H1 (cell line): Measurements from ENCODE around the gene ATP13A2. TPM values are rescaled to one million over a fixed set of nuclear protein-coding genes. Genes with fewer than 3 reads are reported as not detected.

Experiments used
- CTCF ChIA-PET: fragments of 300-600 bp; sonication (Branson Sonifier 250); formaldehyde crosslinking; loops from one replicate; lab custom pipeline; 2021; ENCODE audit not compliant: partially characterized antibody; lab: Charles Lee
- POLR2A ChIA-PET: fragments of 300-600 bp; sonication (Branson Sonifier 250); formaldehyde crosslinking; loops from one replicate; lab custom pipeline; 2021; ENCODE audit warnings: inconsistent platforms; ENCODE audit not compliant: partially characterized antibody; lab: Charles Lee
- DNase-seq, 2 experiments: peaks; one replicate each; pipeline versions ENCODE4 v3.0.0 to v3.0.0-alpha.2; 2010 to 2022; ENCODE audit warnings: low spot score in 2 of 2, low read depth in 1 of 2, mixed read lengths in 1 of 2
- FAIRE-seq: peaks from 2 replicates; lab custom pipeline; 2011; peaks lifted over from hg19 to GRCh38; lab: Jason Lieb, UNC
- H2AFZ ChIP-seq: 2 replicates; pipeline ENCODE4 v1.8.1; 2012; ENCODE audit warnings: low read length, inconsistent platforms
- H2AK5ac ChIP-seq: 2 replicates; pipeline ENCODE4 v1.6.1; 2013; ENCODE audit warnings: low read depth, low read length
- H2BK120ac ChIP-seq: replicated peaks from 2 replicates; pipeline ENCODE3; 2013; ENCODE audit warnings: low read depth, low read length, inconsistent platforms
- H2BK12ac ChIP-seq: 2 replicates; pipeline ENCODE4 v1.6.1; 2013; ENCODE audit warnings: low read depth, low read length
- H2BK15ac ChIP-seq: 2 replicates; pipeline ENCODE4 v1.6.1; 2013; ENCODE audit warnings: low read length
- H2BK20ac ChIP-seq: 2 replicates; pipeline ENCODE4 v1.6.1; 2013; ENCODE audit warnings: low read length
- H2BK5ac ChIP-seq: 2 replicates; pipeline ENCODE4 v1.6.1; 2013; ENCODE audit warnings: low read depth, low read length
- H3K14ac ChIP-seq: 2 replicates; pipeline ENCODE4 v1.6.1; 2013; ENCODE audit warnings: inconsistent platforms; ENCODE audit not compliant: insufficient read length
- H3K18ac ChIP-seq: 2 replicates; pipeline ENCODE4 v1.6.1; 2013; ENCODE audit warnings: low read length; ENCODE audit errors: extremely low read depth
- H3K23ac ChIP-seq: 2 replicates; pipeline ENCODE4 v1.6.1; 2013; ENCODE audit warnings: inconsistent platforms; ENCODE audit not compliant: insufficient read length
- H3K23me2 ChIP-seq: 2 replicates; pipeline ENCODE4 v1.6.1; 2013; ENCODE audit warnings: low read depth, low read length
- H3K27ac ChIP-seq: 2 replicates; pipeline ENCODE4 v1.6.1; 2011; ENCODE audit warnings: low read depth, low read length, inconsistent platforms
- H3K27me3 ChIP-seq, 4 experiments: replicated peaks in 1 of 4; 1 replicate in 1 of 4; 2 replicates in 3 of 4; pipeline versions ENCODE4 v1.6.1 to v1.8.1; 2011 to 2013; ENCODE audit warnings: low read length in 3 of 4, mild to moderate bottlenecking in 3 of 4, inconsistent platforms in 2 of 4, mixed read lengths in 2 of 4, moderate library complexity in 1 of 4; ENCODE audit not compliant: control insufficient read depth in 3 of 4, insufficient read depth in 3 of 4; ENCODE audit errors: extremely low read depth in 1 of 4
- H3K36me3 ChIP-seq, 4 experiments: 2 replicates each; pipeline versions ENCODE4 v1.6.1 to v1.8.1; 2011 to 2013; ENCODE audit warnings: mild to moderate bottlenecking in 4 of 4, low read length in 3 of 4, moderate library complexity in 2 of 4, control low read depth in 1 of 4, inconsistent platforms in 1 of 4; ENCODE audit not compliant: insufficient read depth in 4 of 4, control insufficient read depth in 2 of 4
- H3K4ac ChIP-seq: replicated peaks from 2 replicates; pipeline ENCODE3; 2013; ENCODE audit warnings: low read length, low read depth, mixed read lengths, inconsistent platforms; ENCODE audit not compliant: insufficient read length
- H3K4me1 ChIP-seq, 4 experiments: replicated peaks in 1 of 4; 1 replicate in 1 of 4; 2 replicates in 3 of 4; pipeline versions ENCODE4 v1.6.1 to v1.8.1; 2011 to 2013; ENCODE audit warnings: low read length in 3 of 4, inconsistent platforms in 2 of 4, mixed read lengths in 1 of 4; ENCODE audit not compliant: insufficient read depth in 4 of 4, control insufficient read depth in 3 of 4
- H3K4me2 ChIP-seq, 2 experiments: 2 replicates each; pipeline versions ENCODE4 v1.6.1 to v1.8.1; 2011 to 2013; ENCODE audit warnings: low read depth in 2 of 2, low read length in 2 of 2, control low read depth in 1 of 2, inconsistent platforms in 1 of 2, mild to moderate bottlenecking in 1 of 2; ENCODE audit not compliant: insufficient read depth in 1 of 2
- H3K4me3 ChIP-seq, 4 experiments: fragments of 200-600, 300-600 bp in 1 of 4; sonication (generic), shearing (Covaris generic), sonication (Bioruptor Twin) in 1 of 4; 2 replicates each; pipeline versions ENCODE4 v1.5.1 to v1.8.1; 2011 to 2016; ENCODE audit warnings: low read length in 4 of 4, low read depth in 3 of 4, control low read depth in 2 of 4, inconsistent platforms in 2 of 4, mild to moderate bottlenecking in 2 of 4, mixed read lengths in 1 of 4, moderate library complexity in 1 of 4; ENCODE audit not compliant: insufficient read depth in 2 of 4; ENCODE audit errors: extremely low read depth in 1 of 4
- H3K56ac ChIP-seq: replicated peaks from 2 replicates; pipeline ENCODE3; 2013; ENCODE audit warnings: low read depth, mild to moderate bottlenecking, mixed read lengths, low read length, inconsistent platforms; ENCODE audit not compliant: insufficient read length
- H3K79me1 ChIP-seq: 2 replicates; pipeline ENCODE4 v1.6.1; 2013; ENCODE audit warnings: low read depth, low read length, control low read depth
- H3K79me2 ChIP-seq, 2 experiments: 2 replicates each; pipeline versions ENCODE4 v1.6.1 to v1.8.1; 2012 to 2013; ENCODE audit warnings: low read length in 2 of 2, mild to moderate bottlenecking in 2 of 2, inconsistent platforms in 1 of 2; ENCODE audit not compliant: insufficient read depth in 2 of 2, control insufficient read depth in 1 of 2
- H3K9ac ChIP-seq, 4 experiments: replicated peaks in 1 of 4; 1 replicate in 1 of 4; 2 replicates in 3 of 4; pipeline versions ENCODE4 v1.6.1 to v1.8.1; 2011 to 2013; ENCODE audit warnings: low read depth in 3 of 4, low read length in 3 of 4, control low read depth in 2 of 4, mild to moderate bottlenecking in 2 of 4, moderate library complexity in 2 of 4, inconsistent platforms in 1 of 4; ENCODE audit errors: extremely low read depth in 1 of 4
- H3K9me3 ChIP-seq, 2 experiments: 2 replicates each; pipeline versions ENCODE4 v1.6.1 to v1.8.1; 2012 to 2013; ENCODE audit warnings: mild to moderate bottlenecking in 2 of 2, moderate library complexity in 2 of 2, control low read depth in 1 of 2, inconsistent platforms in 1 of 2, low read depth in 1 of 2, low read length in 1 of 2, mixed read lengths in 1 of 2; ENCODE audit not compliant: insufficient read depth in 2 of 2
- H4K20me1 ChIP-seq, 2 experiments: replicated peaks in 1 of 2; 2 replicates each; pipeline versions ENCODE3 to v1.8.1; 2011 to 2013; ENCODE audit warnings: inconsistent platforms in 2 of 2, low read length in 2 of 2, mild to moderate bottlenecking in 1 of 2; ENCODE audit not compliant: insufficient read depth in 2 of 2, control insufficient read depth in 1 of 2
- H4K5ac ChIP-seq: 2 replicates; pipeline ENCODE4 v1.6.1; 2013; ENCODE audit warnings: low read length, low read depth, mixed read lengths, inconsistent platforms; ENCODE audit not compliant: insufficient read length
- H4K8ac ChIP-seq: 2 replicates; pipeline ENCODE4 v1.8.0; 2013; ENCODE audit warnings: mild to moderate bottlenecking, moderate library complexity, low read length, inconsistent platforms; ENCODE audit not compliant: insufficient read depth; ENCODE audit errors: extremely low read depth
- H4K91ac ChIP-seq: replicated peaks from 2 replicates; pipeline ENCODE3; 2013; ENCODE audit warnings: low read length, mixed read lengths, inconsistent platforms; ENCODE audit not compliant: insufficient read length
- BACH1 ChIP-seq: IDR thresholded peaks from 2 replicates; pipeline ENCODE4 v1.6.1; 2012; ENCODE audit warnings: low read length, improper control_type of control experiment
- EP300 ChIP-seq, 2 experiments: IDR thresholded peaks; 1 replicate in 1 of 2; 2 replicates in 1 of 2; pipeline ENCODE4 v1.6.1; 2011 to 2012; ENCODE audit warnings: low read depth in 2 of 2, low read length in 2 of 2, mild to moderate bottlenecking in 2 of 2, borderline replicate concordance in 1 of 2, inconsistent platforms in 1 of 2, moderate library complexity in 1 of 2
- WGBS, 2 experiments: shearing (Covaris generic) in 1 of 2; methylation state at CpG; one replicate each; pipeline versions ENCODE4 v1.1.6 to v1.1.7; 2013 to 2015; ENCODE audit warnings: low lambda C conversion rate in 2 of 2, mixed read lengths in 2 of 2, inconsistent platforms in 1 of 2, low coverage in 1 of 2, missing lambda C conversion rate in 1 of 2; ENCODE audit not compliant: insufficient replicate concordance in 2 of 2, insufficient coverage in 1 of 2, insufficient read length in 1 of 2; ENCODE audit errors: extremely low coverage in 1 of 2, missing lambda C conversion rate in 1 of 2; 5-methylcytosine and 5-hydroxymethylcytosine counted together
- polyA plus RNA-seq, 7 experiments: library from polyadenylated mRNA; depleted of rRNA in 3 of 7; stranded (reverse) in 5 of 7; unstranded in 2 of 7; fragments of >200 nt in 5 of 7; fragments of 200-250 nt in 2 of 7; gene quantifications; 1 replicate in 5 of 7; 2 replicates in 1 of 7; 4 replicates in 1 of 7; pipeline versions ENCODE4 v1.2.1 to v1.2.3, GENCODE V29; 2011 to 2013; ENCODE audit warnings: missing spikeins in 2 of 7, mixed read lengths in 2 of 7
- total RNA-seq: library from RNA; stranded (reverse); fragmentation: NEBNext Ultra II Directional; extraction: Animal tissue kit (Norgen Biotek cat#: 25700); gene quantifications from 2 replicates; pipeline ENCODE4 v1.2.1, GENCODE V29; 2021

ATP13A2 gene
- total and polyA plus RNA-seq, 2 of the 8 experiments (the other 6 are each of a cell fraction or from before 2014, with no cell fraction given) = 82.1 to 83.6 TPM

DNA sequence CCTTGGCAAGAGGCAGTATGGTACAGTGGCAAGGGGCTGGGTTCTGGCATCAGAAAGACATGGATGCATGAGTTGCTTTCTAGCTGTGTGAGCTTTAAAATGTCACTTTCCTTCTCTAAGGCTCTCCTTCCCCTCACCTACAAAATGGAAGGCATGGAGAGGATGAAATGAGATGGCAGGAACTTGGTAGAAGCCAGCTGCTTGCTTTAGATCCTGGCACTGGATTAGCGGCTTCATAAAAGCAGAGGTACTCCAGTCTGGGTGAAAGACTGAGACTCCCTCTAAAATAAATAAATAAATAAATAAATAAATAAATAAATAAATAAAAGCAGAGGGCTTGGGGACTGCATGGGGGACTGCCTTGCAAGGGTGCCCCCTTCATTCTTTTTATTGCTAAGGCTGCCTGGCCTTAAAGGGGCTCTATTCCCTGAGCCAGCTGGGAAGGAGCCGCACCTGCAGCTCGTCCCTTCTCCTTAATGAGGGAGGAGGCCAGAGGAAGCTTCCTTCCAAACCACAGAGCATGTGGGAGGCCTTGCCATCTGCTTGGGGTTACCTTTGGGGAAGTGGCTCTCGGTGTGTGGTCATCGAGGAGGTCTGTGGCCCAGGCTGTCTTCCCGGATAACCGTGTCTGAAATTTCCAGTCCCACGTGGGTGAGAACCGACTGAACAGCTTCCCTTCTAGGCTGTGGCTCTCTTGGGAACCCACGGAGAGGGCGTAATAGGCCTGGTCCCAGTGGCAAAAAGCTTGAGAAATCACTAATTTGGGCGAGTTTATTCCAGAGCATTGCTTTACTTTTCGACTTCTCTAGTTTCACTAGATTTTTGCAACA is 2.0 kb upstream of the ATP13A2 start:
- H2BK12ac ChIP-seq = peak overlapping the region; percentile 97; the same call in 1 of the 2 replicates
- H2BK20ac ChIP-seq = peak overlapping the region; percentile 98
- peak overlapping the region; percentile 73; the same call in 1 of the 2 replicates for H2BK5ac ChIP-seq
- H4K20me1 ChIP-seq = peaks cover 0 to 5% of the 10 kb centered on the region in 2 experiments
- no peak overlapping the region for H3K14ac ChIP-seq
- ChIA-PET CTCF (interaction anchor here (0.6 to 3.9 kb wide), 10 partner anchors 9 to 287 kb away, joined by 3 to 31 read pairs (median 3); partner anchors contain the start of gene MFAP2), POLR2A (interaction anchor here (0.6 to 1.7 kb wide), 10 partner anchors 8 to 117 kb away, joined by 3 to 7 read pairs (median 3); no protein-coding TSS in a partner anchor)
- H3K4me1 ChIP-seq = peaks cover 24 to 43% (median 30%) of the 10 kb centered on the region in 4 experiments
- H3K9me3 ChIP-seq = no peaks in the 10 kb centered on the region
- DNase-seq = no peak
- peak overlapping the region; percentile 21 for H4K5ac ChIP-seq
- peak overlapping the region; percentile 97 for H2BK15ac ChIP-seq
- H3K18ac ChIP-seq = peak overlapping the region; percentile 56; the same call in 1 of the 2 replicates
- H2BK120ac ChIP-seq = peak overlapping the region; percentile 59
- H3K23ac ChIP-seq = no peak overlapping the region
- no peaks in the 10 kb centered on the region; the same call in 1 of the 2 replicates for H3K79me1 ChIP-seq
- no peak for FAIRE-seq
- peak overlapping the region; percentile 55 to 69 for H3K4me2 ChIP-seq
- 77% methylated on average over 13 of the region's 13 CpGs; no CpG with 5 or more reads in 1 of the 2 experiments for WGBS, 2 experiments
- no peak overlapping the region for H3K56ac ChIP-seq
- H3K27ac ChIP-seq = no peak overlapping the region
- peaks cover 0 to 4% (median 1%) of the 10 kb centered on the region in 4 experiments; a peak in 4 of 8 replicates for H3K36me3 ChIP-seq
- H3K23me2 ChIP-seq = peaks cover 5% of the 10 kb centered on the region; the same call in 1 of the 2 replicates
- no peaks in the 10 kb centered on the region for H3K27me3 ChIP-seq
- peak overlapping the region; percentile 89 for H4K8ac ChIP-seq
- peaks cover 0 to 4% of the 10 kb centered on the region in 2 experiments; a peak in 1 of 4 replicates for H3K79me2 ChIP-seq
- H3K4ac ChIP-seq = peak overlapping the region; percentile 61
- TF ChIP-seq BACH1 (no peak), EP300 (IDR thresholded peaks at IDR 0.05; ENCODE audit: borderline replicate concordance in 1 of 2, low read depth in 2 of 2, low read length in 2 of 2) (no peak)
- TF ChIP-seq, all 59 proteins: peak for 0
- no peak overlapping the region for H2AFZ ChIP-seq
- H2AK5ac ChIP-seq = 0 out of 2 replicates have a peak overlapping the region, but pooled peaks have one; percentile 67
- H3K4me3 ChIP-seq = peak overlapping the region in 1 of 4 experiments; percentile 23; a peak in 1 of 8 replicates
- H4K91ac ChIP-seq = peak overlapping the region; percentile 88
- no peak overlapping the region for H3K9ac ChIP-seq
